SIG-M5 (cell line): Measurements from ENCODE around the gene GAL.

ENCODE experiments used
- DNase-seq: peaks from one replicate; lab custom pipeline; 2025; lab: John Stamatoyannopoulos, UW

The GAL gene

DNA sequence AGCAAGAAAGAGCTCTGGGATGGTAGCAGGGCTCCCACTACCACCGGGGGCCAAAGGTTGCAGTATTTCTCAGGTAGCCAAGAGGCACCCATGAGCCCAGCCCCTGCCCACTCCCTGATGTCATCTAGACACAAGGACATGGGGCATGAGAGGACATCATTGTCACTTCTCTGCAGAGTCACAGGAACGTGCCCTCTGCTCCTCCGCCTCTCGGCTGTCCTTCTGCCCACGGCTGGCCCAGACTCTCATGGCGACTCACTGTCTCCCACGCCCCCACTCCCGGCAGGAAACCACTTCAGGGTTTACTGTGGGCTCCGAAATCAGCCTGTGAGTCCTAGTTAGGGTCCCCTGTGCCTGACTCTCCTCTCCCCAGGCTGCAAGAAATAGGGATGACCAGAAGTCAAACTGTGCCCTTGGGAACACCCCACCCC, 1.8 kb upstream of the GAL start:
- no peak for DNase-seq

DNA sequence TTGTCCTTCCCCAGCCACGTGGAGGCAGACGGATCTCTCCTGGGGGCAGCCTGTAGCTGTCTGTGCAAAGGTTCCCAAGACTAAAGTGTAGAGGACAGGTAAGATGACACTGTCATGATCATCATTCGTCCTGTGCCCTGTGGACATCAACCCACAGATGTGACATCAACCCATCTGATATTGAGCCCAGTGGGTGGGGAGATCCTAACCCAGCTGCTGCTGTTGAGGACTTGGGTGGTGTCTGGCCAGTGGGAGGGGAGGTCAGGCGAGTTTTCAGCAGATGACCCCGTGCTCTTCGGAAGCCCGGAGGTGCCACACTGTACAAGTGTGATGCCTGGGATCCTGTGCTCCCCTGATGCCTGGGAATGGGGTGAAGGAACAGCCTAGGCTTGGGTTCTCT, 1.2 kb upstream of the GAL start:
- no peak for DNase-seq

DNA sequence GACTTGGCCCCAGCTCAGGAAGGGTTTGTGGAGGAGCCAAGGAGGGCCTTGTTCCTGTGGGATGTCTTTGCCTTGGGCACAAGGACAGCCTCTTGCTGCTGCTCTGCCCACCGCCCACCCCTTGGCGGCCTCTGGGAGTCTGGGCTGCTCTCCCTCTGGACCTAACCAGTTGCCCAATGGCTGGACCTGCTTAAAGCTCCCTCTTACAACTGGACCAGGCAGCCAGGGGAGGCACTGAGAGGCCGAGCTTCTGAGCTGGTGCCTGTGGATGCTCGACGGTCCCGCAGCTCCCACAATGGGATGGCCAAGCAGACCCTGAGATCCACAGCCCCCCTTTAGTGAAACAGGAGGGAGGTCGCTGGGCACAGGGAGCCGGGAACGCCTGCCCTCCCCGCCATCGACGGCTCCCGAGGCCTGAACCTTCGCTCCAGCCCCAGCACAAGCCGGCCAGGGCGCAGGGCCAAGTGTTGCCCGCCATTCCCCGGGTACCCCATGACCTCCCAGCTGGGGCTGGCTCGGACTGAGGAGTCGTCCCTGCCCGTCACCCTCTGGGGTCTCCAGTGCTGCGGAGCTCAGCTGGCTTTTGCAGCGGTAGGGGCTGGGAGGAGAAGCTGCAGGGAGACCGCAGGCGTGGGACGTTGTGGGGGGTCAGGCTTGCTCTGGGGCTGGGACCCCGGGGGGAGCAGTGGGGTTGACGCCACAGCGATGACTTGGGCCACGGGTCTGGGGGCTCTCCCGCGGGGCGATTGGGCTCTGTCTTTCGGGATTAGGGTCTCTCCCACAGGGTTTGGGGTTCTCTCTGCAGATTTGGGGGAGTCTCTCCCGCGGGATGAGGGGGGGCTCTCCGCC, 584 bp upstream of the GAL start:
- DNase-seq, result no peak

DNA sequence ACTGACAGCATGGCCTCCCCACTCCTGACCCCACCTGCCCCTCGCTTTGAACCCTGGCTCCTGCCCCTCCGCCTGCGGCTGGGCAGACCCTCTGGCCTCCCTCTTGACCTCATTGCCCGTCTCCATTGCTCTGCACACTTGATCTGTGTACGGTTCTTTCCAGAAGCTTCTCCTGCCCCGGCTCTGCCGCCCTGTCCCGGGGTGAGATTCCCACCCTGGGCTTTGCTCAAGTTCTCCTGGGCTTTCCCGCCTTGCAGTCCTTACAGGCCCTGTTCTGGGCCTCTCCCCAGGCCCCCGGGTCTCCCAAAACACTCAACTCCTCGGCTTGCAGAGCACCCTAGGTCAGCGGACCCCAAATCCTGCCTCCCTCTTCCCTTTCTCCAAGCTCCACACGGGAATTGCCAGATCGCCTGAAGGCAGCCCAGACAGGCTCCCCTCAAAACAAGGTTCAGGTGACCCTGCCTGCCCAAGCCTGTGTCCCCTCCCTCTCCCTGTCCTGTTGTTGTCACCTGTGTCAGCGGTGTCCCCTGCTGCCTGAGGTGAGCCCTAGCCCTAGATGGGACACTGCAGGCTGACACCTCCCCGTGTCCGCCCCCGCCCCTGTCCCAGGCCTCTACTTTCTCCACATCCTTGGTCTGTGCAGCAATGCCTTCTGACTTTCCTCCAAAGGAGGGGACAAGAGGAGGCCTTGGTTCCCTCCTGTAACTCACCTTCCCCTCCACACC, 1.5 kb downstream of the GAL start:
- DNase-seq, result no peak

DNA sequence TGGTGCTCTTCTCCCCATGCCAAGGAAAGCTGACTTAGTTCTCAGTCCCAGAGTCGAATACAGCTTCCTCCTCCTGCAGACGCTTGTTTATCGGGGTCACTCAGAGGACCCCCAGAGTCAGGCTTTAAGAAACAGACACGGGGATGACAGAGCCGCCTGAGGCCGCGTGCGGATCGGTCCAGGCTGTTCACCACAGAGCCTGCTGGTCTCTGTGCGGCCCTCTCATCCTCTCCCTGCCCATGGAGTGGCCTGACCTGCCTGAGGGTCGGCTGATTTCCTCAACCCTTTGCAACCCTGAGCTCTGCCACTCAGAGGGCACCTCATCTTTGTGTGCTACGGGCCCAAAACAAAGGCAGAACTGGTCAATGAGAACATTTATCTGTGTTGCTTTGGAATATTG, 2.1 kb downstream of the GAL start:
- no peak for DNase-seq

DNA sequence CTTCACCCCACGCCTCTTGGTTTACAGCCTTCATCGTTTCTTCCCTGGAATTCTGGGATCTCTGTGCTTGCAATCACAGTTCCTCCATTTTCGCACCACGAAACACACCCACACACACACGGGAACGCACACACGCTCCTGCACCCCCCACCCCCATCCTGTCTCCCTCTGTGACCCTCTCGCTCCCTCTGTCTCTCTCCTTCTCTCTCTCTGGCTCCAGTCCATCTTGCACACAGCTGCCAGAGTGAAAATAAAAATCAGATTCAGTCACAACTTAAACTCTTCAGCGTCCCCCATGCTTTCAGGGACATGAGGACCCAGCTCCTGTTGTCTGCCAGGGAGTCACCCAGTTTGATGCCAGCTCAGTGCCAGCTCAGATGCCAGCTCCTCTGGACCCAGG, 3.0 kb downstream of the GAL start:
- DNase-seq, result no peak

DNA sequence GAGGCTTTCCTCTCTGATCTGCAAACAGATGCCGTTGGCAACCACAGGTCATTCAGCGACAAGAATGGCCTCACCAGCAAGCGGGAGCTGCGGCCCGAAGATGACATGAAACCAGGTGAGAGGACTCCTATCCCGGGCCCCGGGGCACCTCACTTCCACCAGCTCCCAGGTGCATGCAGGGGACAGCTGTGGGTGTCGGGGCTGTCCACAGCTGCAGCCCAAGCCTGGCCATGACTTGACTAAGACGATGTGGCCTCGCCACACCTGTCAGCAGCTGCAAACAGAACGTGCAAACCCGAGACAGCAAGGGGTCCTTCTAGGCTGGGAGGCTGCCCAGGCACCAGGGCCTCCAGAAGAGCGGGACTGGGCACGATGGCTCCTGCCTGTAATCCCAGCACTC, 3.6 kb downstream of the GAL start:
- DNase-seq, result no peak

DNA sequence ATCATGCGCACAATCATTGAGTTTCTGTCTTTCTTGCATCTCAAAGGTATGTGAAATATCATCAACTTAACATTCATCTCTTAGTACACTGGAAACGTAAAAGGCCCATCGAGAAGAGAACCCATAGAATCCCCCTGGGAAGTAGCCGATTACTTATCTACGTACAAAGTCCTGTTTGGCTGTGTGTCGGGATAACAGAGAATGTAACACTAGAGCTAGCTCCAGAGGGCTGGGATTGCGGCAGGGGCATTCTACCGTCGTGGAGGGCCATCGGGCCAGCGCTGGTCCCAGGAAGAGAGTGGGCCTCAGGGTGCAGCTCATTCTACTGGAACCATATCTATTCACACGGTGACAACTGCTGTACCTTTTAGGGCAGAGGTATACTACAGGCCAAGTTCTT, 4.5 kb downstream of the GAL start:
- no peak for DNase-seq

DNA sequence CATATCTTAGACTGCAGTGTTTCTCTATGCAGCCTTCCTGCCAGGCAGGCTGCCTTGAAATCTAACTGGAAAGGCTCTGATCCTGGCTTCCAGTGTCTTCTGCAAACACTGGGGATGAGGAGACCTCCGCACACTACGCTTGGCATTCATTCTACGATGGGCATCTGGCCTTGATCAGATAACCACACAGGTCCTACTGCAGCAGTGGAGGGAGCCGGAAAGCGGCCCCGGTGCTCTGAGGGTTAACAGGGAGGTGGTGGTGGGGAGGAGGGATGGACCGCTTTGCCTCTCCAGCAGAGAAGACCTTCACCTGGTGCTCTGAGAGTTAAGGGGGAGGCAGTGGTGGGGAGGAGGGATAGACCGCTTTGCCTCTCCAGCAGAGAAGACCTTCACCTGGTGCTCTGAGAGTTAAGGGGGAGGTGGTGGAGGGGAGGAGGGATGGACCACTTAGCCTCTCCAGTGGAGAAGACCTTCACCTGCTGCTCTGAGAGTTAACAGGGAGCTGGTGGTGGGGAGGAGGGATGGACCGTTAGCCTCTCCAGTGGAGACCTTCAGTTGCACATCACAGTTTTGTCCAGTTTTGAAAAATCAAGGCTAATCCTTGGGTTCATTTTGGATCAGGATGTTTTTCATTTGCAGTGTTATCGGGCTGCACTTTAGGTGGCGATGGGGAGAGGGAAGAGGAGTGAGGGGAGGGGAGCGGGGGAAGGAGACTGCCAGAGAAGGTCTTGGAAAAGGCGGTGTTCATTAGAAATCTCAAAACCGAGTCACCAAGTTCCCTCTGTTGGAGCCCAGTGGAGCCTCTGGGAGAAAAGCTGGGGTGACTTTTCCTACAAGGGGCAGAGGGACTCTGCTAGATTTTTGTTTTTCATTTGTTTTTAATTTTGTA, 5.6 kb downstream of the GAL start:
- no peak for DNase-seq

DNA sequence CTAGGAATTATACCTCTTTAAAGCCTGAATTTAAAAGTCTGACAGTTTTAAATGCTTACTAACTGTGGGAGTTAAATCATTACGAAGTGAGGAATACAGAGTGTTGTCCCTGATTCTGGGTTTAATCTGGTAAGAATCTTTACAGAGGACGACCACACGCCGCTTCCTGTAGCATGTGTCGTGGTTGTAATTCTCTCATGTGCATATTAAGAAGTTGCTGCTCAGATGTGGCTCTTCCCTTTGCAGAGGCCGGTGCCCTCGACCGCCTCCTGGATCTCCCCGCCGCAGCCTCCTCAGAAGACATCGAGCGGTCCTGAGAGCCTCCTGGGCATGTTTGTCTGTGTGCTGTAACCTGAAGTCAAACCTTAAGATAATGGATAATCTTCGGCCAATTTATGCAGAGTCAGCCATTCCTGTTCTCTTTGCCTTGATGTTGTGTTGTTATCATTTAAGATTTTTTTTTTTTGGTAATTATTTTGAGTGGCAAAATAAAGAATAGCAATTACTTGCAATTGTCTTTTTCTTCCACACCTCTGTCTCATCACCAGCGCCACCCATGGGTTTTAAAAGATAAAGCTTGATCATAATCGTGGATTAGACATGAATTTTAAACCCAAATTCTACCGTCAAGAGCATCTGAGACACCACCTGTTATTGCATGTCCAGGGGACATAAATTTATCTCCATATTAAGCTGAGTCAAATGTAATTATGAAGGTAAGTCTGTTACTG, 6.5 kb downstream of the GAL start:
- no peak for DNase-seq

DNA sequence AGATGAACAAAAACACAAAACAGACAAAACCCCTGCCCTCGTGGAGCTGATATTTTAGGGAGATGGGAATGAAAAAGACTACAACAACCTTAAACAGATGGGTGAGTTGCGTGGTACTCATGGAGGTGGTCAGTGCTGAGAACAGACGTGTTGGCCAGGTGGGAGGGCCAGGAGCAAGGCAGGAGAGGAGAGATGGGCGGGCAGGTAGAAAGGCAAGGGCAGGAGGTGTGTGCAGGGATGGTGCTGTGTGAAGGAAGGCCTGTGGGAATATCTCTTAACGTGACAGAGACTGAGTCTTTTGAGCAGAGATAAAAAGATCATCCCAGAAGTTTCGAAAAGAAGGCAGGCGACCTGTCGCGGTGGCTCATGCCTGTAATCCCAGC, 7.0 kb downstream of the GAL start:
- no peak for DNase-seq

DNA sequence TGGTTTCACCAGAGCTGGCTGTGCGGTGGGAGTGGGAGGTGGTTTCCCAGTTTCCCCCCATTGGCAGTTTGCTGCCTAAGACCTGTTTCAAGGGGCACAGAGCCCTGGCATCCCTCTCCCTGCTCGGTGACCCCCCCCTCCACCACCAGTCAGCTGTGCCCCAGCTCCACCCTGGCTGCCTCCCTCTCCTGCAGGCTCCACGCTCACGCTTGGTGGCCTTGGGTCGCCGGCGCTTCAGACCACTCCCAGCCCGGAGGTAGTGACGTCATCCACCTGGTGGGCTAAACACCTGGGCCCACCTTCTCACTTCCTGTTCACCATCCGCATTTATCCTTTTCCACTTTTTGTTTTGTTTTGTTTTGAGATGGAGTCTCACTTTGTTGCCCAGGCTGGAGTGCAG, 7.8 kb downstream of the GAL start:
- DNase-seq, result no peak

DNA sequence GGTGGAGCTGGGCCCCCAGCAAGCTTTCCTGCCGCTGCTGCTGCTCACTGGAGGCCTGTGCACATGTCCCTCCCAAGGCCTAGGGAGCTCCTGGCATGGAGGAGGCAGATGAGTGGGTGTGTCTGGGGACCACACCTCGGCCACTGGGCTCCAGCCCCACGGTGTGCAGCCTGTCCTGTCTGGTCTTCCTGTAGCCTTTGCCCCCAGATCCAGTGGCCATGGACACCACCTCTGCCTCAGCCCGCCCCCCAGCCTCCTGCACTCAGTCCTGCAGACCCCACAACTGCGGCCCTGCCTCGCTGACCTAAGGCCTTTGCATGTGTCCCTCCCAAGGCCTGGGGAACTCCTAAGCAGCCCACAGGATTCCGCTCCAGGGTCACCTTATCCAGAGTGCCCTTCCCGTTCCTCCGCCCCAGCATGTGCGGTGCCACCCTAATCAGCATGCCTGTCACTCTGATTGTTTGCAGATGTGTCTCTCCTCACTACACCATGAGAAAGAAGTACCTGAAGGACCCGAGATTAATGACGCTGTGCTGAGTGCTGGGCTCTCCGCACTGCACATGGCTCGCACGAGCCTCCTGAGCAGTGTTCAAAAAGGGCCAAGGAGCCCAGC, 8.6 kb downstream of the GAL start:
- no peak for DNase-seq

DNA sequence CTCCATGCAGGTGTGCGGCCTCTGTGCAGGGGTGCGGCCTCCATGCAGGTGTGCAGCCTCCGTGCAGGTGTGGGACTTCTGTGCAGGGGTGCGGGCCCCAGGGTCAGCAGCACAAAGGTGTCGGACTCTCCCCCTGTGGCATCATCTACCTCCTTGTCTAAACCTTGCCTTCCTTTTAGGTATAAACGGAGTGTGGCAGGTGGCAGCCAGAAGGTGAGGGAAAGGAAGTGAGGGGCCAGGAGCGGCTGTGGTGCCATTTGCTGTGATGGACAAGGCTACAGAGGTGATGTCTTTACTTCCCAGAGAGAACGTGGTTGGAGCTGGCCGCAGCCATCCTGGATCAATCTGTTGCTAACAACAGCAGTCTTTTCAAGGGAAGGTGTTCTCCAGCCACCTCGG, 9.1 kb downstream of the GAL start:
- no peak for DNase-seq

DNA sequence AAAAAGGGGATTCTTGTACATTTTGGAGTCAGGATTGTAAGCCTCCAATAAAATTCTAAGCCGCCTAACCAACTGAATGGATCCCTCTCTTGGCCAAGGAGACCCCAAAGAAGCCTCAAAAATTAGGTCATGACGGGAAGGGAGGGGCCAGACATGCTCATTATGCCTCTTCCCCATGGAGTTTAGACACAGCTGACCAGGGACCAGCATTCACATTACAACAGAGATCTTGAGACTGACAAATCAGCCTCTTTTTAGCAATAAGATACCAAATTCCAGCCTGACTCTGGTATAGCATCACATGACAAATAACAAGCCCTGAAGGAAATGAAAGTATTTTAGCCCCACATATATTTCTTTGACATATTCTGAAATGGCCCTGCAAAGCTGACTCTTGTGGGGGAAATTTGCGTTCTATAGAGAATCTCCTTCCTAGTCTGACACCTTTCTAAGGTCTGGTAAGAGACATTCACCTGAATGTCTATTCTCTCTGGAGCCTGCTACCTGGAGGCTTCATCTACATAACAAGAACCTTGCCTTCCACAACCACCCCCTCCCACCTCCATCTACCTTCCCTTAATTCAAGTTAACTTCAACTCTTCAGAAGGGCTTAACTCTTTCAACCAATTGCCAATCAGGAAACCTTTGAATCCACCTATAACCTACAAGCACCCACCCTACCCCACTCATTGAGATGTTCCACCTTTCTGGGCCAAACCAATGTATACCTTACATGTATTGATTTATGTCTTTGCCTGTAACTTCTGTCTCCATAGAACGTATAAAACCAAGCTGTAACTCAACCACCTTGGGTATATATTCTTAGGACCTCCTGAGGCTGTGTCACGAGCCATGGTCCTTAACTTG, 10.3 kb downstream of the GAL start:
- DNase-seq, result no peak

DNA sequence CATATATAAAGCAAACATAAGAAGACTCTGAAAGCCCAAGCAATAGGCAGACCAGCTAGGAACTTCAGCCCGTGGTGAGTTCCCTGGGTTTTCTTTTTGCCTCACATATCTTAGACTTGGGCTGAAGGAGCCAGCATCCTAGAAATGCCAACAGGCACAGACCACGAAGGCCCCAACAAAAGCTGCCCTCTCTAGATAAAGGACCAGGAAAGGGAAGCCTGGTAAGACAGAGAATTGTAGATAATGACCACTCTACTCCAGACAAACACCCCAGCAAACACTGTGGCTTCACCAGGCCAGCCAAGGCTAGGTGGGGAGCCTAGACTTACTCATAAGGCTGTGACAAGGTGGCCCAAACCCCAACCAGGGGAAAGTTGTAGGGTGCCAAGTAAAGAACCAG, 11.2 kb downstream of the GAL start:
- DNase-seq, result no peak

DNA sequence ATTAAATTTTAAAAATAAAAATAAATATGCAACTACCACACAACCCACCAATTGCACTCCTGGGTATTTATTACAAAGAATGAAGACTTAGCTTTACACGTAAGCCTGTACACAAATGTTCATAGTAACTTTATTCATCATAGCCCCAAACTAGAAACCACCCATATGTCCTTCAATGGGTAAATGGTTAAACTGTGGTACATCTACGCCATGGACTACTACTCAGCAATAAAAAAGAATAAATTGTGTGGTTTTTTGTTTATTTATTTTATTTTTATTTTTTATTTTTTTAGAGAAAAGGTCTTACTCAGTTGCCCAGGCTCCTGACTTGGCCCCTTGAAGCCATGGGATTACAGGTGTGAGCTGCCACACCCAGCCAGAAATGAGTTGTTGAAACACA, 14.6 kb downstream of the GAL start:
- no peak for DNase-seq

DNA sequence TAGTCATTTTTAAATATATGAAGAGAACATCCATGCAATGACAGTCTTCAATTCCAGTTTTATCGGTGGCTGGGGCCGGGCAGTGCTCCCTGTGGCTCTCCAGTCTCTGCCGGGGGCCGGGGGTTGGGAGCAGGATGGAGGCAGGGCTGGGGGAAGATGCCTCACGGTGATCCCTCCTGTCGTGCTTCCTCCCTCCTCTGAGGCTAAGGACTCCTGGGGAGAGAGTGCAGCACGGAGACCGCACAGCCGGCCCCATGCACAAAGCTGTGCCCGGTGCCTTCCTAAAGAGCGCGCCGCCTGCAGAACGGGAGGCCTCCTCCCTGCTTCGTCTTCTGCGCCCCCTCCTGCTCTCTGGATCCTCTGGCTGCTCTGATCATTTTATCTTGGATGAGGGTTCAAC, 20.5 kb downstream of the GAL start:
- no peak for DNase-seq

DNA sequence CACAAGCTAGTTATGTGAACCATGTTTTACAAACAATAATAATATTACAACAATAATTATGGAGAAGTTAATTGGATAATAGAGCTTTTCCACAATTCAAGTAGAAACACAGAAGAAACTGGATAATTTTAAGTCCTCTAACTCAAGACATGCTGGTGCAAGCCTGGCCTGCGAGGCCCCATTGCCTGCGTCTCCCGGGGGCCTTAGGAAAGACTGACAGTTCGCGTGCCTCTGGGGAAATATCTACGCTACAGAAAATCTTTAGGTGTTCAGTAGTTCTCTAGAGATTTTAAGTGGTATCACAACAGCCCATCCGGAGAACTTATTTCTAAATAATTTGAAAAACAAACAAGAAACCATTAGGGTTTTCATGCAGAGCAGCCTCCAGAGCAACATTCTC, 23.2 kb downstream of the GAL start:
- DNase-seq, result no peak

DNA sequence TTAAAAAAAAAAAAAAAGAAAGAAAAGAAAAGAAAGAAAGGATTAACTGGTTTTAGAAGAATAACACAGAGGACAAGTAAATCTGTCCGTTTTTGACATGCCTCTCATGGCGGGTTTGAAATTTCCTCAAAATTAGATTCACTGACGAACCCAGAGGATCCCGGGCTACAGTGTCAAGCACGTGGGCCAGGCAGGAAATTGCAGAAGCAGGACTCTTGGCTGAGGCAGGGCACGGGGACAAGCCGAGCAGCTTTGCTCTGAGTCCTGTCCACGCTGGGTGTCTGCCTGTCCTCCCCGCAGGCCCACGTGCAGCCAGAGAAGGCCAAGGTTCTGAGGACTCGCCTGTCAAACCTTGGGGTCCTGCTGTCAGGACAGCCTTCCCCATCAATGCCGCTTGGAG, 24.7 kb downstream of the GAL start:
- DNase-seq, result no peak

DNA sequence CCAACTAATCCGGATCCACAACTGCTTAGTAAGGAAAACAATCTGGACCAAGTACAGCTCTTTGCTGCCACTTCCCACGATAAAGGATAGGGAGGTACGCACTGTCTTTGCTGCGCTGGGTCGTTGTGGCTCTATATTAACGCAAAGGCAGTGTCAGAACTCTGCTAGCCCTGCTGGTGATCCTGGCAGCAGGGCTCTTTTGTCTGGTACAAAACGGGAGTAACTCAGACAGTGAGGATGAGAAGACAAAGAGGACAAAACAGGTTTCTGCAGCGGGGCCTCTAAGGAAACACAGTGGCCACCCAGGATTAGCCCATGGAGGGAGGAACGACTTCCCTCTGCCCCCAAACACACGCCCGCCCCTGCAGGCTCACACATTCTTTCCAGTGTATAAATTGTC, 26.1 kb downstream of the GAL start:
- DNase-seq, result no peak
